Subcutaneous adipose tissue (tissue), 4 donors: Measurements from ENCODE around the gene FAM78B. TPM values are rescaled to one million over a fixed set of nuclear protein-coding genes. Genes with fewer than 3 reads are reported as not detected.

Experiments
- CTCF ChIP-seq: fragments of 450-650 bp; IDR thresholded peaks from one replicate; pipeline ENCODE4 v1.5.1; 2016; ENCODE audit warnings: low read depth, mild to moderate bottlenecking, control low read depth, antibody characterized with exemption, moderate library complexity
- total RNA-seq, 4 donors: library from RNA; depleted of rRNA; stranded (reverse); fragments of >200 nt; gene quantifications; one replicate each; pipeline ENCODE4 v1.1.0, GENCODE V29; 2016

FAM78B gene
- total RNA-seq, 4 donors from 2014 or later = 0.44 to 2.9 (median 1.0) TPM

GRCh38 chr1:166136222-166136621 lies 30.6 kb downstream of the FAM78B start:
- no peak for TF ChIP-seq CTCF

GRCh38 chr1:166133857-166134256 lies 32.9 kb downstream of the FAM78B start:
- no peak for TF ChIP-seq CTCF

GRCh38 chr1:166133276-166133841 lies 33.4 kb downstream of the FAM78B start:
- TF ChIP-seq CTCF = no peak

DNA sequence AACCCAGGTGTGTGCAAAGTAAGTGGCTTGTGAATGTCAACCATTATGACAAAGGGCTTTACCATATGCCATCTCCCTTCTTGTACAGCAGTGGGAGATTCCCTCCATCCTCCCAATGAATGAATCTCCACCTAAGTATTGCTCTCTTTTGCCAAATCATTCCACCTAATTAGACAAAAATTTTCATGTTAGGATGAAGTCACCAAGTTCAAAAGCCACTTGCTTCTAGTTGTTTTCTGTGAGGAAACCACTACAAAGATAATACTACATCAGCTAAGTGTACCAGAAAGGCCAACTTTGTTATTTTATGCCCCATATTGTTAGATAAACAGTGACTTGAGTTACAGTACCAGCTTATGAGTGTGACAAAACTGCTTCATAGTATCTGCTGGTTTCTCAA lies 34.3 kb downstream of the FAM78B start:
- TF ChIP-seq CTCF = no peak

DNA sequence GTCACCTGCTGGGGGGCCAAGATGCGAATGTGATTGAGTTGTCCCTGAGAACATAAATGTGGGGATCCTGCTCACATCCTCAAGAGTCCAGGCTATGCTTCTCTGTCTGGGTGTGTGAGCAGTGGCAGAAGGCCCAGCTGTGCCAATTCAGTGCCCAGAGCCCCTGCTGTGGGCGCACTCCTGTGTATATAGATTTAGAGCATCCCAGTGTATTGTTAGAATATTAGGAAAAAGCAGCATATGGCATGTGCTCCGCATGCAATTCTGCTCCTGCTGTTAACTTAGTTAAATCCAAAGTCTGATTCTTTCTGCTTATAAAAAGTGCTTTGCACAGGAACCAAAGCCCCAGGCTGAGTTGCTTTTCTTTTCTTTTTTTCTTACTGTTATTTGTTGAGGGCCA lies 37.8 kb downstream of the FAM78B start:
- TF ChIP-seq CTCF = no peak

DNA sequence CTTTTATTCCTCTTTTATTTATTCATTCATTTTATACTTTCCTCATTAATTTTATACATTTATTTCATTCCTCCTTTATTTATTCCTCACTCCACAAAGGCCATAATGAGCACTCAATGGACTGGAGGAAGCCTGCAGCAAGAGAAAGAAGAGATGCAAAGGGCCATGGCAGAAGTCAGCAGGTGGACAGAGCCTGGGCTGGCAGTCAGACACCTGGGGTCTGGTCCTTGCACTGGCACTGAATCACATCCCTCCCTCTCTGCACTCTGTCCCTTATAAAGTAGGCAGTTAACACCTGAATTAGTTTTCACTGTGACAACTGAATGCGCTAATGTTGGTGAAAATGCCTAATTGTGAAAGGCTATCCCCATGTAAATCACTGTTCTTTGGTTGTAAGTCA lies 38.6 kb downstream of the FAM78B start:
- no peak for TF ChIP-seq CTCF

DNA sequence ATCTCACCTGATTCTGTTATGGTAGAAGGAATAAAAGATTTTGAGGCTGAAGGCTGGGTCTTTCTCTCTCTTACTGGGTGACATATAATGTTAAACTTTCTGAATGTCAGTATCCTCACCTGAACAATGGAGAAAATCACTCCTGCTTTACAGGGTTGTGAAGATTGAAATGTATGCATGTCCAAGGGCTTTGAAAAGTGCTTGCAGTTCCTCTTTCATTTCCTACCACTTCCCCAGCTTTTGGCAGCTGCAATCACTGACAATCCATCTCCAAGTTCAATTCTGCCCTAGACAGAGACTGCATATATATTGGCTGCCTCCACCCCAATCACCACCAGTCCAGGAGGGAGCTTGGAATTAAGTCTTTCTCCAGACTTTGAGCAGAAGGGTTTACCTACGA lies 39.8 kb downstream of the FAM78B start:
- no peak for TF ChIP-seq CTCF
